GM06990 (cell line): ENCODE data around the gene KRT9.

Experiments
- DNase-seq: peaks from one replicate; pipeline ENCODE4 v3.0.0-alpha.2; 2011; ENCODE audit not compliant: insufficient read length; ENCODE audit errors: extremely low read depth
- H3K27me3 ChIP-seq: replicated peaks from 2 replicates; pipeline ENCODE4 v1.6.0; 2011; ENCODE audit warnings: low read length; ENCODE audit not compliant: control insufficient read depth, insufficient read depth
- H3K36me3 ChIP-seq: 2 replicates; pipeline ENCODE4 v1.5.1; 2011; ENCODE audit warnings: low read length; ENCODE audit not compliant: control insufficient read depth, insufficient read depth
- H3K4me3 ChIP-seq: replicated peaks from 2 replicates; pipeline ENCODE4 v1.5.1; 2011; ENCODE audit warnings: low read depth, mild to moderate bottlenecking, control low read depth, low read length
- TF ChIP-seq, protein P1 (sequence below): IDR thresholded peaks from 2 replicates; pipeline ENCODE4 v1.5.1; 2011; ENCODE audit warnings: low read length, control low read depth, mild to moderate bottlenecking, inconsistent platforms; ENCODE audit not compliant: insufficient read depth, poor library complexity, severe bottlenecking

KRT9 gene

DNA sequence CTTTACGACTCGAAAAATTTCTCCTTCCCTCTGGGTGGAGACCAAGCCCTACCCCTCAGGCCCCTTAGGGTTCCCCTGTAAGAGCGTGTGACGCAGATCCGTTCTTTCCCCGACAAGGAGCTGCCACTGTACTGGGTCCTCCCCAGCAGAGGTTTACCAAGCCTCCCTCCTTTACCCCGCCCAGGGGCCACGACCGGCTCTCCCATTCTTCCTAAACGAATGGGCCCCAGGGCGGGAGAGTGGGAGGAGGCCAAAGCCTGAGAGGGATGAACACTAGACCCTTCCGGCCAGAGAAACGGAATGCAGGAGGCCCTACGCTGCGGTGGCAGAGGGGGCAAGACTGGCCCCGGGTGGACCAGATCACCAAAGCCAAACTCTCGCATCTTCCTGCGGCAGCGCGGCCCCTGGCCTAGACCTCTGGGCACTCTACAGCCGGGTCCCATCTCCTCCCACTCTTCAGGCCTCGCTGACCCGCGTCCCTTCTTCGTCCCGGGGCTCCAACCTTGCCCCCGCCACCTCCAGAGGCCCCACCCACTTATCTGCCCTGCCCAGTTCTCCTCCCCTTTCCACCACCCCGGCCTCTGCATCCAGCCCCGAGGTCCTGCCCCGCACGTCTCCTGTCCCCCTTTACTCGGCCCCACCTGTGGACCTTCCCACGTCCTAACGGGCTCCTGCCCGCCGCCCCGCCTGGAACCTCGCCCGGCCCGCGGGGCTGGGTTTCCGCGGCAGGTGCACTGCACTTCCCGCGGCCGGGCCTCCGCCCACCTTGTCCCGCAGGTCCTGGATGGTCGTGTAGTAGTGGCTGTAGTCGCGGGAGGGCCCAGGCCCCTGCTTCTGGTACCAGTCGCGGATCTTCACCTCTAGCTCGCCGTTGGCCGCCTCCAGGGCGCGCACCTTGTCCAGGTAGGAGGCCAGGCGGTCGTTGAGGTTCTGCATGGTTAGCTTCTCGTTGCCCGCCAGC lies 44.5 kb downstream of the KRT9 start:
- TF ChIP-seq, protein P1, sequence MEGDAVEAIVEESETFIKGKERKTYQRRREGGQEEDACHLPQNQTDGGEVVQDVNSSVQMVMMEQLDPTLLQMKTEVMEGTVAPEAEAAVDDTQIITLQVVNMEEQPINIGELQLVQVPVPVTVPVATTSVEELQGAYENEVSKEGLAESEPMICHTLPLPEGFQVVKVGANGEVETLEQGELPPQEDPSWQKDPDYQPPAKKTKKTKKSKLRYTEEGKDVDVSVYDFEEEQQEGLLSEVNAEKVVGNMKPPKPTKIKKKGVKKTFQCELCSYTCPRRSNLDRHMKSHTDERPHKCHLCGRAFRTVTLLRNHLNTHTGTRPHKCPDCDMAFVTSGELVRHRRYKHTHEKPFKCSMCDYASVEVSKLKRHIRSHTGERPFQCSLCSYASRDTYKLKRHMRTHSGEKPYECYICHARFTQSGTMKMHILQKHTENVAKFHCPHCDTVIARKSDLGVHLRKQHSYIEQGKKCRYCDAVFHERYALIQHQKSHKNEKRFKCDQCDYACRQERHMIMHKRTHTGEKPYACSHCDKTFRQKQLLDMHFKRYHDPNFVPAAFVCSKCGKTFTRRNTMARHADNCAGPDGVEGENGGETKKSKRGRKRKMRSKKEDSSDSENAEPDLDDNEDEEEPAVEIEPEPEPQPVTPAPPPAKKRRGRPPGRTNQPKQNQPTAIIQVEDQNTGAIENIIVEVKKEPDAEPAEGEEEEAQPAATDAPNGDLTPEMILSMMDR = no peak
- no peak overlapping the region for H3K4me3 ChIP-seq
- DNase-seq = no peak

GRCh38 chr17:41524261-41524660 lies 47.6 kb downstream of the KRT9 start:
- no peaks in the 10 kb centered on the region for H3K36me3 ChIP-seq
- no peak for DNase-seq
- H3K27me3 ChIP-seq = peaks cover 2% of the 10 kb centered on the region
- TF ChIP-seq, protein P1 = no peak
- H3K4me3 ChIP-seq = no peak overlapping the region

More for the DNA sequence above, 44.5 kb downstream of the KRT9 start:
- Histone ChIP-seq H3K36me3 (no peaks in the 10 kb centered on the region), H3K27me3 (peaks cover 3% of the 10 kb centered on the region)

DNA sequence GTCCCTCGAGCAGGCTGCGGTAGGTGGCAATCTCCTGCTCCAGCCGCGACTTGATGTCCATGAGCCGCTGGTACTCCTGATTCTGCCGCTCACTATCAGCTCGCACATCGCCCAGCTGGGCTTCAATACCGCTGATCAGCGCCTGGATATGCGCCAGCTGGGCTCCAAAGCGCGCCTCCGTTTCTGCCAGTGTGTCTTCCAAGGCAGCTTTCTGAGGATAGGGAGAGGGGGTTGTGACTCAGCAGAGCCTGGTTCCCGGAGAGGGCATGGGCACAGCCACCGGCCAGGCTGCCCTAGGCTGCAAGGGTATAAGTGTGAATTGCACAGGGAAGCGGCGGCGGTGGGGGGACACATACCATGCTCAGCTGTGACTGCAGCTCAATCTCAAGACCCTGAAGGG lies 48.1 kb downstream of the KRT9 start:
- DNase-seq = no peak
- Histone ChIP-seq H3K4me3 (no peak overlapping the region), H3K36me3 (no peaks in the 10 kb centered on the region), H3K27me3 (no peaks in the 10 kb centered on the region; the same call in none of the 2 replicates)
- TF ChIP-seq, protein P1 = no peak

GRCh38 chr17:41523225-41523593 lies 48.6 kb downstream of the KRT9 start:
- Histone ChIP-seq H3K4me3 (no peak overlapping the region), H3K27me3 (no peaks in the 10 kb centered on the region; the same call in none of the 2 replicates), H3K36me3 (no peaks in the 10 kb centered on the region)
- DNase-seq = no peak
- TF ChIP-seq, protein P1 = no peak

- TF ChIP-seq, protein P1 = no peak
- H3K27me3 ChIP-seq = no peaks in the 10 kb centered on the region; the same call in none of the 2 replicates
- no peak for DNase-seq
- H3K36me3 ChIP-seq = no peaks in the 10 kb centered on the region
- no peak overlapping the region for H3K4me3 ChIP-seq
Measured at GRCh38 chr17:41522301-41523224, 49.3 kb downstream of the KRT9 start.
